IMR-90 (cell line): ENCODE data around the gene SLC9A3. TPM values are rescaled to one million over a fixed set of nuclear protein-coding genes. Genes with fewer than 3 reads are reported as not detected.

Source experiments
- ATAC-seq: fragments of 200-7000 bp; cut with Tn5 transposase; 2 replicates; pipeline ENCODE4 v1.9.1; 2020; ENCODE audit warnings: low read depth, mild to moderate bottlenecking, moderate library complexity
- BruUV-seq: library from RNA; stranded (reverse); fragments of 400-500 nt; replicated peaks from 2 replicates; lab custom pipeline; 2021; lab: Mats Ljungman, UMichigan
- CTCF ChIA-PET: fragments of 300-600 bp; formaldehyde crosslinking; extraction: SDS; loops from one replicate; lab custom pipeline; 2021; ENCODE audit warnings: antibody characterized with exemption; lab: Yijun Ruan, JAX
- POLR2A ChIA-PET: fragments of 300-600 bp; sonication (Branson Sonifier 250); formaldehyde crosslinking; loops from one replicate; lab custom pipeline; 2022; ENCODE audit warnings: antibody characterized with exemption; ENCODE audit not compliant: unreplicated experiment; lab: Charles Lee
- DNase-seq: peaks from one replicate; pipeline ENCODE4 v3.0.0; 2013
- H2AFZ ChIP-seq: replicated peaks from 2 replicates; pipeline ENCODE3; 2013; ENCODE audit warnings: low read length, mild to moderate bottlenecking; ENCODE audit not compliant: poor library complexity
- H2AK5ac ChIP-seq: 2 replicates; pipeline ENCODE4 v1.6.1; 2013; ENCODE audit warnings: low read depth, low read length, inconsistent platforms
- H2AK9ac ChIP-seq: replicated peaks from 2 replicates; pipeline ENCODE3; 2013; ENCODE audit warnings: mild to moderate bottlenecking, low read depth, low read length, moderate library complexity; ENCODE audit not compliant: poor library complexity
- H2BK120ac ChIP-seq: 2 replicates; pipeline ENCODE4 v1.6.1; 2013; ENCODE audit warnings: low read depth, low read length, inconsistent platforms
- H2BK15ac ChIP-seq: 3 replicates; pipeline ENCODE4 v1.6.1; 2013; ENCODE audit warnings: low read depth, low read length, inconsistent platforms
- H2BK20ac ChIP-seq: 2 replicates; pipeline ENCODE4 v1.6.1; 2013; ENCODE audit warnings: low read depth, mild to moderate bottlenecking, inconsistent platforms, low read length, moderate library complexity
- H2BK5ac ChIP-seq: 2 replicates; pipeline ENCODE4 v1.6.1; 2013; ENCODE audit warnings: mild to moderate bottlenecking, low read depth, low read length, inconsistent platforms; ENCODE audit not compliant: poor library complexity, severe bottlenecking
- H3K14ac ChIP-seq: replicated peaks from 2 replicates; pipeline ENCODE4 v1.6.1; 2013; ENCODE audit warnings: low read depth, low read length, inconsistent platforms
- H3K18ac ChIP-seq: 2 replicates; pipeline ENCODE4 v1.6.1; 2013; ENCODE audit warnings: low read depth, low read length, control low read depth
- H3K23ac ChIP-seq: 2 replicates; pipeline ENCODE4 v1.6.1; 2013; ENCODE audit warnings: low read depth, low read length, inconsistent platforms
- H3K27ac ChIP-seq: 2 replicates; pipeline ENCODE4 v1.5.1; 2013; ENCODE audit warnings: mild to moderate bottlenecking, control low read depth, low read length; ENCODE audit not compliant: insufficient read depth
- H3K27me3 ChIP-seq: 2 replicates; pipeline ENCODE4 v1.6.1; 2013; ENCODE audit warnings: low read length; ENCODE audit not compliant: control insufficient read depth, insufficient read depth
- H3K36me3 ChIP-seq: 2 replicates; pipeline ENCODE4 v1.6.1; 2013; ENCODE audit warnings: low read length, mixed read lengths; ENCODE audit not compliant: control insufficient read depth, insufficient read depth
- H3K4ac ChIP-seq: 2 replicates; pipeline ENCODE4 v1.6.1; 2013; ENCODE audit warnings: low read depth, low read length, inconsistent platforms
- H3K4me1 ChIP-seq: 2 replicates; pipeline ENCODE4 v1.6.1; 2013; ENCODE audit warnings: low read length, mixed read lengths; ENCODE audit not compliant: control insufficient read depth, insufficient read depth
- H3K4me2 ChIP-seq: 2 replicates; pipeline ENCODE4 v1.6.1; 2013; ENCODE audit warnings: low read depth, mild to moderate bottlenecking, control low read depth, low read length, moderate library complexity
- H3K4me3 ChIP-seq: 2 replicates; pipeline ENCODE4 v1.5.1; 2013; ENCODE audit warnings: low read depth, mild to moderate bottlenecking, control low read depth, low read length, moderate library complexity; ENCODE audit not compliant: insufficient read depth
- H3K56ac ChIP-seq: 2 replicates; pipeline ENCODE4 v1.6.1; 2013; ENCODE audit warnings: low read length, inconsistent platforms; ENCODE audit not compliant: insufficient read depth; ENCODE audit errors: extremely low read depth
- H3K79me1 ChIP-seq, 2 experiments: 2 replicates each; pipeline ENCODE4 v1.6.1; 2013; ENCODE audit warnings: low read length in 2 of 2, inconsistent platforms in 1 of 2, low read depth in 1 of 2
- H3K9ac ChIP-seq: 2 replicates; pipeline ENCODE4 v1.6.1; 2013; ENCODE audit warnings: low read depth, low read length, control low read depth
- H3K9me1 ChIP-seq: 2 replicates; pipeline ENCODE4 v1.6.1; 2013; ENCODE audit warnings: low read length, inconsistent platforms; ENCODE audit not compliant: insufficient read depth
- H3K9me3 ChIP-seq: 2 replicates; pipeline ENCODE4 v1.6.1; 2013; ENCODE audit warnings: low read length; ENCODE audit not compliant: control insufficient read depth, insufficient read depth
- H4K20me1 ChIP-seq: 2 replicates; pipeline ENCODE4 v1.6.1; 2013; ENCODE audit warnings: low read length, inconsistent platforms; ENCODE audit not compliant: insufficient read depth
- H4K5ac ChIP-seq: 2 replicates; pipeline ENCODE4 v1.6.1; 2013; ENCODE audit warnings: mild to moderate bottlenecking, low read depth, low read length, control low read depth
- H4K8ac ChIP-seq, 2 experiments: 2 replicates each; pipeline ENCODE4 v1.6.1; 2013; ENCODE audit warnings: low read depth in 2 of 2, low read length in 2 of 2, control low read depth in 1 of 2, inconsistent platforms in 1 of 2
- H4K91ac ChIP-seq: 2 replicates; pipeline ENCODE4 v1.6.1; 2013; ENCODE audit warnings: low read depth, low read length, inconsistent platforms; ENCODE audit not compliant: insufficient read depth
- FOS ChIP-seq: fragments of 150-350 bp; IDR thresholded peaks from 2 replicates; pipeline ENCODE4 v1.6.1; 2016; ENCODE audit warnings: low read depth, low read length
- MAZ ChIP-seq: IDR thresholded peaks from 2 replicates; pipeline ENCODE4 v1.6.1; 2012; ENCODE audit warnings: low read depth, mild to moderate bottlenecking, low read length, improper control_type of control experiment, moderate library complexity, borderline replicate concordance
- WGBS, 2 experiments: methylation state at CpG; one replicate each; pipeline versions ENCODE4 v1.1.5 to v1.1.7; 2013; ENCODE audit warnings: missing lambda C conversion rate in 2 of 2; ENCODE audit not compliant: insufficient read length in 1 of 2; ENCODE audit errors: extremely low coverage in 2 of 2; 5-methylcytosine and 5-hydroxymethylcytosine counted together
- dilution Hi-C: fragments of 300-500 bp; cut with HindIII; formaldehyde crosslinking; loops from one replicate; pipeline ENCODE4 v1.14.3; 2018; ENCODE audit warnings: low sequenced_read_pairs; ENCODE audit not compliant: unreplicated experiment
- in situ Hi-C: fragments of 300-500 bp; cut with MboI; formaldehyde crosslinking; loops from 3 replicates; pipeline ENCODE4 v1.14.3; 2019; ENCODE audit warnings: low sequenced_read_pairs, inconsistent platforms, mixed read lengths
- intact Hi-C: fragments of 100-400 bp; cut with micrococcal nuclease; formaldehyde crosslinking; loops from 2 replicates; pipeline ENCODE4 v1.10.0; 2022
- polyA plus RNA-seq, 3 experiments: library from polyadenylated mRNA; depleted of rRNA; stranded (reverse); fragments of >200 nt; gene quantifications; 2 replicates each; pipeline ENCODE4 v1.2.3, GENCODE V29; 2012; ENCODE audit warnings: low replicate concordance in 1 of 3
- total RNA-seq: library from RNA; depleted of rRNA; stranded (reverse); fragments of >200 nt; gene quantifications from 2 replicates; pipeline ENCODE4 v1.2.3, GENCODE V29; 2012

Gene SLC9A3
- total and polyA plus RNA-seq, 2 of the 4 experiments (the other 2 are of a cell fraction) = 0.72 to 1.5 TPM

- TF ChIP-seq FOS (no peak), MAZ (no peak)
- intact Hi-C loops (no loop called here), in situ Hi-C loops (no loop called here), dilution Hi-C loops (no loop called here)
- no TSS peak for BruUV-seq
- Histone ChIP-seq H2BK20ac (no peak overlapping the region), H3K27ac (no peak overlapping the region), H3K9me3 (no peaks in the 10 kb centered on the region), H4K8ac (no peak overlapping the region), H2AFZ (no peak overlapping the region), H3K4me2 (no peak overlapping the region), H3K18ac (no peak overlapping the region), H3K56ac (no peak overlapping the region), H3K23ac (no peak overlapping the region), H2BK120ac (no peak overlapping the region), H2BK5ac (no peak overlapping the region), H3K4me1 (no peaks in the 10 kb centered on the region), H3K36me3 (no peaks in the 10 kb centered on the region), H2AK9ac (no peak overlapping the region), H2BK15ac (no peak overlapping the region), H3K4ac (no peak overlapping the region), H4K5ac (no peak overlapping the region), H2AK5ac (no peak overlapping the region), H3K79me1 (no peaks in the 10 kb centered on the region), H4K20me1 (no peaks in the 10 kb centered on the region; the same call in 1 of the 2 replicates), H3K27me3 (peaks cover 3% of the 10 kb centered on the region; the same call in 1 of the 2 replicates), H3K9ac (no peak overlapping the region), H3K14ac (no peak overlapping the region), H4K91ac (no peak overlapping the region), H3K9me1 (no peaks in the 10 kb centered on the region), H3K4me3 (no peak overlapping the region)
- ChIA-PET POLR2A (no interaction called here), CTCF (no interaction called here)
- ATAC-seq (no peak), DNase-seq (no peak)
- WGBS, 2 experiments = 96% methylated on average over 10 of the region's 34 CpGs; no CpG with 5 or more reads in 1 of the 2 experiments
These were observed 40.7 kb downstream of the SLC9A3 start for GRCh38 chr5:483434-484140.
